HG02981 (cell line): ENCODE data around the gene FGF13.

ENCODE experiments used
- ATAC-seq: cut with Tn5 transposase; IDR thresholded peaks from one replicate; pipeline ENCODE4 v1.9.1; 2021; ENCODE audit warnings: mild to moderate bottlenecking, moderate library complexity; ENCODE audit not compliant: unreplicated experiment

FGF13 gene

GRCh38 chrX:138711399-138712347 lies at the start of gene FGF13:
FGF13 (minus strand) TSS chrX:138711717; CDS start chrX:138711003, 714 bp downstream.
- ATAC-seq = no peak

- ATAC-seq = no peak
These were observed 47.9 kb upstream of the FGF13 start for GRCh38 chrX:138759217-138759943.

- no peak for ATAC-seq
These were observed 44.7 kb upstream of the FGF13 start for GRCh38 chrX:138756234-138756633.

GRCh38 chrX:138754861-138755260 lies 43.3 kb upstream of the FGF13 start:
- no peak for ATAC-seq

GRCh38 chrX:138748480-138748879 lies 37.0 kb upstream of the FGF13 start:
- no peak for ATAC-seq

- ATAC-seq = peak; percentile 65
These were observed 33.7 kb upstream of the FGF13 start for GRCh38 chrX:138745196-138745595.

- ATAC-seq = no peak
These were observed 30.7 kb upstream of the FGF13 start for GRCh38 chrX:138742217-138742616.

- ATAC-seq = no peak
These were observed 28.8 kb upstream of the FGF13 start for GRCh38 chrX:138740341-138740740.

- ATAC-seq = no peak
These were observed 11.8 kb upstream of the FGF13 start for GRCh38 chrX:138723301-138723700.

GRCh38 chrX:138719396-138719795 lies 7.9 kb upstream of the FGF13 start:
- no peak for ATAC-seq

- no peak for ATAC-seq
These were observed 7.4 kb upstream of the FGF13 start for GRCh38 chrX:138718941-138719340.

- ATAC-seq = no peak
These were observed 613 bp downstream of the FGF13 start for GRCh38 chrX:138710866-138711341.

- ATAC-seq = no peak
These were observed 1.4 kb downstream of the FGF13 start for GRCh38 chrX:138709886-138710791.

- no peak for ATAC-seq
These were observed 3.2 kb downstream of the FGF13 start for GRCh38 chrX:138708268-138708667.

GRCh38 chrX:138704596-138704995 lies 6.9 kb downstream of the FGF13 start:
- ATAC-seq = no peak

GRCh38 chrX:138704101-138704500 lies 7.4 kb downstream of the FGF13 start:
- no peak for ATAC-seq

- no peak for ATAC-seq
These were observed 18.9 kb downstream of the FGF13 start for GRCh38 chrX:138692591-138692990.

- ATAC-seq = no peak
These were observed 20.3 kb downstream of the FGF13 start for GRCh38 chrX:138691186-138691585.

- no peak for ATAC-seq
These were observed 20.9 kb downstream of the FGF13 start for GRCh38 chrX:138690591-138690990.

GRCh38 chrX:138683600-138683999 lies 27.9 kb downstream of the FGF13 start:
- no peak for ATAC-seq

GRCh38 chrX:138669693-138670092 lies 41.8 kb downstream of the FGF13 start:
- ATAC-seq = no peak
